Tibial artery (tissue), 4 donors: Measurements from ENCODE around the gene TBC1D20.

Experiments
- DNase-seq, 2 donors: peaks; one replicate each; pipeline ENCODE4 v3.0.0-alpha.2; 2019
- H3K27ac ChIP-seq, 2 donors: fragments of 200-600 bp; sonication (generic) in 1 of 2; 1 replicate in 1 of 2; 2 replicates in 1 of 2; pipeline ENCODE4 v1.5.1; 2018 to 2019; ENCODE audit warnings: mild to moderate bottlenecking in 1 of 2
- H3K27me3 ChIP-seq, 2 donors: fragments of 200-600 bp; sonication (generic) in 1 of 2; one replicate each; pipeline versions ENCODE4 v1.5.1 to v1.6.0; 2016 to 2019
- H3K36me3 ChIP-seq, 3 donors: fragments of 200-600 bp; sonication (generic) in 2 of 3; one replicate each; pipeline ENCODE4 v1.5.1; 2016 to 2019; ENCODE audit warnings: mild to moderate bottlenecking in 2 of 3
- H3K4me1 ChIP-seq, 4 donors: fragments of 200-600 bp; sonication (generic) in 2 of 4; 1 replicate in 3 of 4; 2 replicates in 1 of 4; pipeline ENCODE4 v1.5.1; 2016 to 2019
- H3K4me3 ChIP-seq, 2 donors: fragments of 200-600 bp; sonication (generic) in 1 of 2; 1 replicate in 1 of 2; 2 replicates in 1 of 2; pipeline ENCODE4 v1.5.1; 2018 to 2019; ENCODE audit warnings: mild to moderate bottlenecking in 2 of 2
- H3K9me3 ChIP-seq, 3 donors: fragments of 200-600 bp; sonication (generic) in 1 of 3; one replicate each; pipeline ENCODE4 v1.5.1; 2016 to 2019
- CTCF ChIP-seq, 2 experiments: fragments of 200-600 bp in 1 of 2; fragments of 450-650 bp in 1 of 2; IDR thresholded peaks; one replicate each; pipeline ENCODE4 v1.5.1; 2017 to 2019; ENCODE audit warnings: antibody characterized with exemption in 2 of 2, mild to moderate bottlenecking in 1 of 2, moderate library complexity in 1 of 2
- intact Hi-C: fragments of 100-400 bp; cut with DNase I; formaldehyde crosslinking; loops from one replicate; pipeline ENCODE4 v1.15.0; 2023; ENCODE audit warnings: low total_unique reads

TBC1D20 gene

DNA sequence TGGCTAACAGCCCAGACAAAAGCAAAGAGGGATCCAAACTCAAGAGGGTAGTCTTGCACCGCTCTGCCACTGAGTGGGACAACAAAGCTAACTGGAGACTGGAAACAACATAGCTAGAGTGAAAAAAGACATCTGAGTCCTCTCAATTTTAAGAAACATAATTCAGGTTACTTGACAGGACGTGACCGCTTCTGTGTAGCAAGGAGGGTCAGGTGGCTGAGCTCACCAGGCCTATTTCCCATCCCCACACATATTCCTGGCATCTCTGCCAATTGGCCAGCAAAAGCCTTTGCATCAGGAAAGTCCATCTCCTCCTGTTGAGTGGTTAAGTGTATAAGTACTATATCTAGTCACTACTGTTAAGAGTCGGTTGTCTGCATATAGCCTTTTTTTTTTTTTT, 25.3 kb upstream of the TBC1D20 start:
- H3K27ac ChIP-seq: no peak overlapping the region
- H3K4me3 ChIP-seq: no peak overlapping the region
- peaks cover 67 to 94% (median 91%) of the 10 kb centered on the region in 3 donors for H3K36me3 ChIP-seq
- no peak for DNase-seq
- H3K27me3 ChIP-seq: no peaks in the 10 kb centered on the region
- no peaks in the 10 kb centered on the region for H3K9me3 ChIP-seq
- intact Hi-C loops: no loop called here
- no peak for TF ChIP-seq CTCF (IDR thresholded peaks at IDR 0.05)
- peaks cover 0 to 11% (median 7%) of the 10 kb centered on the region in 4 donors for H3K4me1 ChIP-seq

DNA sequence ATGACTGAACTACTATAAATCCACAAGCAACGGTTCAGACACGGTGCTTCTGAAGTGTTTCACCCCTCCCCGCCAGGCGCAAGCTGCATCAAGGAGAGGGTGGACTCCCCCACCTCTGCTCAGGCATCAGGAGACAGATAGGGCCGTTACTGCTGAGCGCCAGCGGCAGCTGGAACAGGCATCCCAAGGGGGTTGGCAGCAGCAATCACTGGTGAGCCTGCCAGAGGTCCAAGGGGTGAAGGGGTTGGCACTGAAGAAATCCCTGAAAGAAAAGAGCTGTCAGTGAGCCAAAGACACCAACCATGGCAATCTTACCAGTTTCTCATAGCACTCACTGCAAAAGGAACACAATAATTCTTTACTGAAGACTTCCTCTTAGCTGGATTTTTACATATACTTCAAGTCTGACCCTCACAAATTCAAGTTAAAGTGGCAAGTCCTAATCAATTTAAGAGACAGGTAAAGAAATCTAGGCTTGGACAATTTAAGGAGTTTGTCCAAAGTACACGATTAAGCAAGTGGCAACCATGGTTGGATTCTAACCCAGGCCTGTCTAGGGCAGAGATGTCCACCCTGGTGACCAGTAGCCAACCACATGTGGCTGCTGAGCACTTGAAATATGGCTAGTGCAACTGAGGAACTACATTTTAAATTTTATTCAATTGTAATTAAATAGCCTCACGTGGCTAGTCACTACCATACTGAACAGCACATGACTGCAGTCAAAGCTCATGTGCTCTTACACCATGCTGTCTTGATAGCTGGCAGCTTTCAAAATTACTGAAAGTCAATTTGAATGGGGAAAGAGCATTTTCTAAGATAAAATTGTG, 21.7 kb upstream of the TBC1D20 start:
- intact Hi-C loops: loop anchor here (5.0 kb wide), 1 partner anchor 127 kb away; no protein-coding TSS in a partner anchor
- peaks cover 42 to 70% (median 66%) of the 10 kb centered on the region in 3 donors for H3K36me3 ChIP-seq
- peak in 1 of 2 donors; percentile 72 for DNase-seq
- H3K4me1 ChIP-seq: peaks cover 0 to 20% (median 13%) of the 10 kb centered on the region in 4 donors
- no peak overlapping the region for H3K4me3 ChIP-seq
- TF ChIP-seq CTCF (IDR thresholded peaks at IDR 0.05): no peak
- no peaks in the 10 kb centered on the region for H3K9me3 ChIP-seq
- no peak overlapping the region for H3K27ac ChIP-seq
- no peaks in the 10 kb centered on the region for H3K27me3 ChIP-seq

DNA sequence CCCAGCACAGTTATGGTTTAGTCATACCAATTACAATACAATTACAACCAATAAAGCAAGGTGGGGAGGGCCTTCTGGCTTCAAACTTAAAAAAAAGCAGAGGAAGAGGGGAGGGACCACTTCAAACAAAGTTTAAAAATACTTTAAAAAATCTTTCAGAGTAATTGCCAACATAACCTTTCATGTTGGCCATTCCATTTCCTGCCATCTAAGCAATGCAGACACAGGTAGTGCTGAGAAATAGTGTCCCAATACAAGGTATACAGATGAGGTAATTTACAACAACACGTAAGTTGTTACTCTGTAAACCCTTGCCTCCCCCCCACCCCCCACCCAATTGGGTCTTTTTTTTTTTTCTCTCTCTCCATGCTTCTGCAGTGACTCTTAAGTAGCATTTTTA, 18.8 kb upstream of the TBC1D20 start:
- Histone ChIP-seq H3K36me3 (peaks cover 23 to 47% (median 38%) of the 10 kb centered on the region in 3 donors), H3K4me3 (no peak overlapping the region), H3K4me1 (peaks cover 0 to 21% (median 16%) of the 10 kb centered on the region in 4 donors), H3K27me3 (no peaks in the 10 kb centered on the region), H3K9me3 (no peaks in the 10 kb centered on the region), H3K27ac (no peak overlapping the region)
- intact Hi-C loops: loop anchor here (5.0 kb wide), 1 partner anchor 124 kb away; no protein-coding TSS in a partner anchor
- no peak for TF ChIP-seq CTCF (IDR thresholded peaks at IDR 0.05)
- DNase-seq: no peak

DNA sequence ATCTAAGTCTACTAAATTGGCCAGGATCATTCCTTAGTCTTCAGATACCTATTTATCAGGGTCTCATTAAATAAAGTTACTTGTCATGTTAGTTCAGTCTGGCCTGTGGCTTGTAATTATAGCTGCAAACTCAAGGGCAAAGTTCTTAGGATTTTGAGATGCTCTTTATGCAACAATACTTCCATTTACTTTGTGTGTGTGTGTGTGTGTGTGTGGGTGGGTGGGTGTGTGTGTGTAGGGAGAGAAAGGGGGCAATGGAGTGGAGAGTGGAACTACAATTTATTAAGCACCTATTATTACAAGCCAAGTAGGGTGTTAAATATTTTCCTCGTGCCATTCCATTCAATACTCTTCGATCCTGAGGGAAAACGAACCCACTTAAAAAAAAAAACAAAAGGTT, 17.7 kb upstream of the TBC1D20 start:
- no peaks in the 10 kb centered on the region for H3K9me3 ChIP-seq
- no peak overlapping the region for H3K4me3 ChIP-seq
- no peak overlapping the region for H3K27ac ChIP-seq
- intact Hi-C loops: loop anchor here (5.0 kb wide), 1 partner anchor 123 kb away; no protein-coding TSS in a partner anchor
- peaks cover 0 to 21% (median 16%) of the 10 kb centered on the region in 4 donors for H3K4me1 ChIP-seq
- no peak for TF ChIP-seq CTCF (IDR thresholded peaks at IDR 0.05)
- peaks cover 15 to 36% (median 26%) of the 10 kb centered on the region in 3 donors for H3K36me3 ChIP-seq
- no peaks in the 10 kb centered on the region for H3K27me3 ChIP-seq
- no peak for DNase-seq

DNA sequence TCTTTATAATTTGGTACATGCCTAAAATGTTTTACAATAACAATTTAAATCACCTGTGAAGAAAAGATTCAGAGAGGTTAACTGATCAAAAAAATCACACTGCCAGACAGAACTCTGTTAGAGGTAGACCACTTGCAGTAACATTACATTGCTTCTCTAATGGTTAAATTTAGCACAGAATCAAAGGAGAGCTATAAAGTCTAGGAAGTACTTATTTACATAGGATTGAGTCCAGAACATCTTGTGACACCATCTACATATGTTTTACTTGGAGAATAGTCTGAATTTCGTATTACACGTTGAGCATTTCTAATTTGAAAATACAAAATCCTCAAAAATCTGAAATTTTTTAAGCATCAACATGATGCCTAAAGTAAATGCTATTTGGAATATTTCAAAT, 17.2 kb upstream of the TBC1D20 start:
- DNase-seq: no peak
- Histone ChIP-seq H3K36me3 (peaks cover 15 to 32% (median 24%) of the 10 kb centered on the region in 3 donors), H3K4me3 (no peak overlapping the region), H3K27ac (no peak overlapping the region), H3K4me1 (peaks cover 0 to 20% (median 16%) of the 10 kb centered on the region in 4 donors), H3K9me3 (no peaks in the 10 kb centered on the region), H3K27me3 (no peaks in the 10 kb centered on the region)
- TF ChIP-seq CTCF (IDR thresholded peaks at IDR 0.05): no peak
- intact Hi-C loops: no loop called here
